Measurements from ENCODE around the gene ANKFY1.

DNA sequence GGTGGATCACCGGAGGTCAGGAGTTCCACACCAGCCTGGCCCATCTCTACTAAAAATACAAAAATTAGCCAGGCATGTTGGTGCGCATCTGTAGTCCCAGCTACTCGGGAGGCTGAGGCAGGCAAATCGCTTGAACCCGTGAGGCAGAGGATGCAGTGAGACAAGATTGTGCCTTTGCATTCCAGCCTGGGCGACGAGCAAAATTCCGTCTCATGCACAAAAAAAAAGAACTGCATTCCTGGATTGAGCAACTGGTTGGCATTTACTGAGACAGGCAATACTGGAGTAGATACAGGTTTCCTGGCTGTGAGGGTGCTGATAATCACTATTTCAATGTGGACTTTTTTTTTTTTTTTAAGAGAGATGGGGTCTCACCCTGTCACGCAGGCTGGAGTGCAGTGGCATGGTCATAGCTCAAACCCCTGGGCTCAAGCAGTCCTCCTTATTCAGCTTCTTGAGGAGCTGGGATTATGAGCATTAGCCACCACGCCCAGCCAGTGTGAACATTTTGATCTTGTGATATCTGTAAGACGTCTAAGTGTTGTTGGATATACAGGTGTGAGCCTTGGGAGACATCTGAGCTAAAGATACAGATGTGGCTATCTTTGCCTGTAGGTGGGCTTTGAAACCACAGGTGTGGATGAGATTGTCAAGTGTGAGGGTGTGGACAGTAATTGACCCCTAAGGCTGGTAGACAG is 115.0 kb downstream of the ANKFY1 start:
- TF ChIP-seq, protein P1, sequence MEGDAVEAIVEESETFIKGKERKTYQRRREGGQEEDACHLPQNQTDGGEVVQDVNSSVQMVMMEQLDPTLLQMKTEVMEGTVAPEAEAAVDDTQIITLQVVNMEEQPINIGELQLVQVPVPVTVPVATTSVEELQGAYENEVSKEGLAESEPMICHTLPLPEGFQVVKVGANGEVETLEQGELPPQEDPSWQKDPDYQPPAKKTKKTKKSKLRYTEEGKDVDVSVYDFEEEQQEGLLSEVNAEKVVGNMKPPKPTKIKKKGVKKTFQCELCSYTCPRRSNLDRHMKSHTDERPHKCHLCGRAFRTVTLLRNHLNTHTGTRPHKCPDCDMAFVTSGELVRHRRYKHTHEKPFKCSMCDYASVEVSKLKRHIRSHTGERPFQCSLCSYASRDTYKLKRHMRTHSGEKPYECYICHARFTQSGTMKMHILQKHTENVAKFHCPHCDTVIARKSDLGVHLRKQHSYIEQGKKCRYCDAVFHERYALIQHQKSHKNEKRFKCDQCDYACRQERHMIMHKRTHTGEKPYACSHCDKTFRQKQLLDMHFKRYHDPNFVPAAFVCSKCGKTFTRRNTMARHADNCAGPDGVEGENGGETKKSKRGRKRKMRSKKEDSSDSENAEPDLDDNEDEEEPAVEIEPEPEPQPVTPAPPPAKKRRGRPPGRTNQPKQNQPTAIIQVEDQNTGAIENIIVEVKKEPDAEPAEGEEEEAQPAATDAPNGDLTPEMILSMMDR (IDR thresholded peaks at IDR 0.05): no peak
- TF ChIP-seq SIN3A (IDR thresholded peaks at IDR 0.05; ENCODE audit: borderline replicate concordance, insufficient read depth, low read depth, low read length) (no peak), POLR2AphosphoS5 (IDR thresholded peaks at IDR 0.05; ENCODE audit: low read depth, low read length) (no peak)
- TF ChIP-seq, protein P2, sequence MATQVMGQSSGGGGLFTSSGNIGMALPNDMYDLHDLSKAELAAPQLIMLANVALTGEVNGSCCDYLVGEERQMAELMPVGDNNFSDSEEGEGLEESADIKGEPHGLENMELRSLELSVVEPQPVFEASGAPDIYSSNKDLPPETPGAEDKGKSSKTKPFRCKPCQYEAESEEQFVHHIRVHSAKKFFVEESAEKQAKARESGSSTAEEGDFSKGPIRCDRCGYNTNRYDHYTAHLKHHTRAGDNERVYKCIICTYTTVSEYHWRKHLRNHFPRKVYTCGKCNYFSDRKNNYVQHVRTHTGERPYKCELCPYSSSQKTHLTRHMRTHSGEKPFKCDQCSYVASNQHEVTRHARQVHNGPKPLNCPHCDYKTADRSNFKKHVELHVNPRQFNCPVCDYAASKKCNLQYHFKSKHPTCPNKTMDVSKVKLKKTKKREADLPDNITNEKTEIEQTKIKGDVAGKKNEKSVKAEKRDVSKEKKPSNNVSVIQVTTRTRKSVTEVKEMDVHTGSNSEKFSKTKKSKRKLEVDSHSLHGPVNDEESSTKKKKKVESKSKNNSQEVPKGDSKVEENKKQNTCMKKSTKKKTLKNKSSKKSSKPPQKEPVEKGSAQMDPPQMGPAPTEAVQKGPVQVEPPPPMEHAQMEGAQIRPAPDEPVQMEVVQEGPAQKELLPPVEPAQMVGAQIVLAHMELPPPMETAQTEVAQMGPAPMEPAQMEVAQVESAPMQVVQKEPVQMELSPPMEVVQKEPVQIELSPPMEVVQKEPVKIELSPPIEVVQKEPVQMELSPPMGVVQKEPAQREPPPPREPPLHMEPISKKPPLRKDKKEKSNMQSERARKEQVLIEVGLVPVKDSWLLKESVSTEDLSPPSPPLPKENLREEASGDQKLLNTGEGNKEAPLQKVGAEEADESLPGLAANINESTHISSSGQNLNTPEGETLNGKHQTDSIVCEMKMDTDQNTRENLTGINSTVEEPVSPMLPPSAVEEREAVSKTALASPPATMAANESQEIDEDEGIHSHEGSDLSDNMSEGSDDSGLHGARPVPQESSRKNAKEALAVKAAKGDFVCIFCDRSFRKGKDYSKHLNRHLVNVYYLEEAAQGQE (IDR thresholded peaks at IDR 0.05; ENCODE audit: insufficient read depth in 1 of 2, low read depth in 2 of 2, low read length in 1 of 2): no peak

Measured in Panc1 (cell line).